MM.1S (cell line): ENCODE data around the gene GJA3.

Experiments used
- DNase-seq: peaks from one replicate; pipeline ENCODE4 v3.0.0-alpha.2; 2015
- H2AFZ ChIP-seq: fragments of 300-600 bp; sonication (generic); 2 replicates; pipeline ENCODE4 v1.6.0; 2016; ENCODE audit warnings: antibody characterized with exemption, low read length
- H3F3A ChIP-seq: fragments of 300-600 bp; sonication (generic); 2 replicates; pipeline ENCODE4 v1.6.1; 2016; ENCODE audit warnings: mild to moderate bottlenecking, antibody characterized with exemption, low read length, moderate library complexity, mixed read lengths; ENCODE audit not compliant: insufficient read depth
- H3K27ac ChIP-seq: fragments of 300-600 bp; sonication (generic); 2 replicates; pipeline ENCODE4 v1.5.1; 2016; ENCODE audit warnings: mild to moderate bottlenecking, low read length
- H3K27me3 ChIP-seq: fragments of 300-600 bp; sonication (generic); replicated peaks from 2 replicates; pipeline ENCODE4 v1.6.0; 2016; ENCODE audit warnings: low read length; ENCODE audit not compliant: insufficient read depth
- H3K36me3 ChIP-seq: fragments of 300-600 bp; sonication (generic); replicated peaks from 2 replicates; pipeline ENCODE4 v1.6.1; 2016; ENCODE audit warnings: mild to moderate bottlenecking, low read length, mixed read lengths; ENCODE audit not compliant: insufficient read depth
- H3K4me1 ChIP-seq: fragments of 300-600 bp; sonication (generic); 2 replicates; pipeline ENCODE4 v1.6.1; 2016; ENCODE audit warnings: low read length, mixed read lengths
- H3K4me2 ChIP-seq: fragments of 300-600 bp; sonication (generic); 2 replicates; pipeline ENCODE4 v1.6.0; 2016; ENCODE audit warnings: low read depth, low read length
- H3K4me3 ChIP-seq: fragments of 300-600 bp; sonication (generic); 2 replicates; pipeline ENCODE4 v1.5.1; 2016; ENCODE audit warnings: low read length, mixed read lengths
- H3K79me2 ChIP-seq: fragments of 300-600 bp; sonication (generic); 2 replicates; pipeline ENCODE4 v1.6.1; 2016; ENCODE audit warnings: mixed run types, low read length, mixed read lengths
- H3K9ac ChIP-seq: fragments of 300-600 bp; sonication (generic); 2 replicates; pipeline ENCODE4 v1.6.1; 2016; ENCODE audit warnings: low read length, mixed read lengths
- H3K9me2 ChIP-seq: fragments of 300-600 bp; sonication (generic); replicated peaks from 2 replicates; pipeline ENCODE4 v1.6.1; 2016; ENCODE audit warnings: mild to moderate bottlenecking, low read length, mixed read lengths; ENCODE audit not compliant: insufficient read depth
- H3K9me3 ChIP-seq: fragments of 300-600 bp; sonication (generic); replicated peaks from 2 replicates; pipeline ENCODE4 v1.6.1; 2016; ENCODE audit warnings: mild to moderate bottlenecking, low read length, mixed read lengths; ENCODE audit not compliant: insufficient read depth
- H4K20me1 ChIP-seq: fragments of 300-600 bp; sonication (generic); 2 replicates; pipeline ENCODE4 v1.6.1; 2016; ENCODE audit warnings: mild to moderate bottlenecking, low read length, moderate library complexity, mixed read lengths; ENCODE audit not compliant: insufficient read depth
- CTCF ChIP-seq: fragments of 300-600 bp; sonication (generic); IDR thresholded peaks from 2 replicates; pipeline ENCODE4 v1.5.1; 2016; ENCODE audit warnings: antibody characterized with exemption, low read length, mixed read lengths
- EZH2 ChIP-seq: fragments of 300-600 bp; sonication (generic); optimal IDR thresholded peaks from 2 replicates; pipeline ENCODE3; 2017; ENCODE audit warnings: low read depth, mild to moderate bottlenecking, antibody characterized with exemption, low read length, mixed read lengths
- EZH2phosphoT487 ChIP-seq: fragments of 300-600 bp; sonication (generic); IDR thresholded peaks from 2 replicates; pipeline ENCODE4 v1.6.1; 2018; ENCODE audit warnings: antibody characterized with exemption, low read length

GJA3 gene

GRCh38 chr13:20145521-20145920 lies 15.3 kb downstream of the GJA3 start:
- no peak overlapping the region for H3K4me2 ChIP-seq
- H3K9ac ChIP-seq: no peak overlapping the region
- no peaks in the 10 kb centered on the region for H3K9me2 ChIP-seq
- no peak overlapping the region for H3K27ac ChIP-seq
- H3K36me3 ChIP-seq: no peaks in the 10 kb centered on the region
- H3K27me3 ChIP-seq: no peaks in the 10 kb centered on the region
- H2AFZ ChIP-seq: no peak overlapping the region
- no peaks in the 10 kb centered on the region for H3K4me1 ChIP-seq
- H3F3A ChIP-seq: no peaks in the 10 kb centered on the region
- no peaks in the 10 kb centered on the region for H3K79me2 ChIP-seq
- H3K9me3 ChIP-seq: no peaks in the 10 kb centered on the region
- DNase-seq: no peak
- no peaks in the 10 kb centered on the region for H4K20me1 ChIP-seq
- TF ChIP-seq EZH2phosphoT487 (no peak), EZH2 (no peak), CTCF (no peak)
- no peak overlapping the region for H3K4me3 ChIP-seq

- TF ChIP-seq CTCF: no peak
- TF ChIP-seq EZH2: no peak
- no peak for TF ChIP-seq EZH2phosphoT487
These were observed 16.6 kb downstream of the GJA3 start for GRCh38 chr13:20144141-20144850.

GRCh38 chr13:20142927-20143480 lies 17.8 kb downstream of the GJA3 start:
- Histone ChIP-seq H3K27me3 (no peaks in the 10 kb centered on the region), H3K4me3 (no peak overlapping the region), H3K79me2 (no peaks in the 10 kb centered on the region), H4K20me1 (no peaks in the 10 kb centered on the region), H3K27ac (no peak overlapping the region), H3K4me1 (no peaks in the 10 kb centered on the region), H3K9ac (no peak overlapping the region), H3K4me2 (no peak overlapping the region), H3K36me3 (no peaks in the 10 kb centered on the region), H3K9me3 (no peaks in the 10 kb centered on the region), H3K9me2 (no peaks in the 10 kb centered on the region), H3F3A (no peaks in the 10 kb centered on the region), H2AFZ (no peak overlapping the region)
- no peak for DNase-seq
- TF ChIP-seq EZH2: no peak
- no peak for TF ChIP-seq CTCF
- TF ChIP-seq EZH2phosphoT487: no peak

More at GRCh38 chr13:20144141-20144850, 16.6 kb downstream of the GJA3 start:
- Histone ChIP-seq H3K9me3 (no peaks in the 10 kb centered on the region), H3K27ac (no peak overlapping the region), H3K9me2 (no peaks in the 10 kb centered on the region), H3K4me3 (no peak overlapping the region), H4K20me1 (no peaks in the 10 kb centered on the region), H3K36me3 (no peaks in the 10 kb centered on the region), H3K79me2 (no peaks in the 10 kb centered on the region), H3K27me3 (no peaks in the 10 kb centered on the region), H3F3A (no peaks in the 10 kb centered on the region), H2AFZ (no peak overlapping the region), H3K4me2 (no peak overlapping the region), H3K9ac (no peak overlapping the region), H3K4me1 (no peaks in the 10 kb centered on the region)
- DNase-seq: no peak
